Neutrophil (primary cell): Measurements from ENCODE around the gene PTPN2.
A peak's percentile ranks its signal among the peaks of the same experiment; 100 is the strongest.
"Not testable (repeated sequence)": the region's sequence is repeated elsewhere in the genome, so short reads cannot be mapped to it uniquely, and the experiment has no call there.

ENCODE experiments used
- H3K27ac ChIP-seq: fragments of 200-600 bp; sonication (generic); 2 replicates; pipeline ENCODE4 v1.5.1; 2016; ENCODE audit warnings: mild to moderate bottlenecking, moderate library complexity
- H3K27me3 ChIP-seq: fragments of 200-600 bp; sonication (generic); 2 replicates; pipeline ENCODE4 v1.6.0; 2016; ENCODE audit warnings: mild to moderate bottlenecking
- H3K36me3 ChIP-seq: fragments of 200-600 bp; sonication (generic); 2 replicates; pipeline ENCODE4 v1.5.1; 2017
- H3K4me1 ChIP-seq, 2 experiments: fragments of 200-600 bp in 1 of 2; sonication (generic) in 1 of 2; 1 replicate in 1 of 2; 2 replicates in 1 of 2; pipeline versions ENCODE4 v1.5.1 to v1.6.1; 2013 to 2016; ENCODE audit warnings: low read depth in 1 of 2, low read length in 1 of 2, mild to moderate bottlenecking in 1 of 2, moderate library complexity in 1 of 2; ENCODE audit not compliant: control insufficient read depth in 1 of 2, insufficient read depth in 1 of 2
- H3K4me3 ChIP-seq, 2 experiments: fragments of 200-600 bp in 1 of 2; sonication (generic) in 1 of 2; 1 replicate in 1 of 2; 2 replicates in 1 of 2; pipeline ENCODE4 v1.5.1; 2013 to 2016; ENCODE audit warnings: low read depth in 1 of 2, low read length in 1 of 2, mild to moderate bottlenecking in 1 of 2, moderate library complexity in 1 of 2
- H3K9me3 ChIP-seq: fragments of 200-600 bp; sonication (generic); 2 replicates; pipeline ENCODE4 v1.5.1; 2016
- CTCF ChIP-seq: fragments of 200-600 bp; sonication (generic); IDR thresholded peaks from 2 replicates; pipeline ENCODE4 v1.5.1; 2016; ENCODE audit warnings: antibody characterized with exemption

Gene PTPN2

GRCh38 chr18:12883372-12883683, 709 bp downstream of the PTPN2 start:
- H3K4me3 ChIP-seq = peak overlapping the region; percentile 81 to 82
- H3K36me3 ChIP-seq = no peaks in the 10 kb centered on the region
- H3K27me3 ChIP-seq = no peaks in the 10 kb centered on the region
- peaks cover 45 to 46% of the 10 kb centered on the region in 2 experiments for H3K4me1 ChIP-seq
- peak overlapping the region; percentile 100 for H3K27ac ChIP-seq
- no peak for TF ChIP-seq CTCF
- H3K9me3 ChIP-seq = no peaks in the 10 kb centered on the region

GRCh38 chr18:12882453-12883371, 1.3 kb downstream of the PTPN2 start:
- peaks cover 45 to 46% of the 10 kb centered on the region in 2 experiments for H3K4me1 ChIP-seq
- H3K9me3 ChIP-seq = no peaks in the 10 kb centered on the region
- H3K36me3 ChIP-seq = no peaks in the 10 kb centered on the region
- no peaks in the 10 kb centered on the region for H3K27me3 ChIP-seq
- H3K27ac ChIP-seq = peak overlapping the region; percentile 100
- no peak for TF ChIP-seq CTCF
- peak overlapping the region; percentile 81 to 82 for H3K4me3 ChIP-seq

GRCh38 chr18:12880541-12880910, 3.5 kb downstream of the PTPN2 start:
- Histone ChIP-seq H3K4me3 (peak overlapping the region in 1 of 2 experiments; percentile 7), H3K36me3 (no peaks in the 10 kb centered on the region), H3K4me1 (peaks cover 45 to 46% of the 10 kb centered on the region in 2 experiments), H3K27ac (peak overlapping the region; percentile 87), H3K9me3 (no peaks in the 10 kb centered on the region), H3K27me3 (no peaks in the 10 kb centered on the region)
- no peak for TF ChIP-seq CTCF

- peaks cover 44 to 45% of the 10 kb centered on the region in 2 experiments for H3K4me1 ChIP-seq
- H3K27ac ChIP-seq = peak overlapping the region; percentile 87
- no peaks in the 10 kb centered on the region for H3K27me3 ChIP-seq
- no peak for TF ChIP-seq CTCF
- no peaks in the 10 kb centered on the region for H3K36me3 ChIP-seq
- H3K9me3 ChIP-seq = no peaks in the 10 kb centered on the region
- H3K4me3 ChIP-seq = peak overlapping the region in 1 of 2 experiments; percentile 7
Observed at GRCh38 chr18:12879840-12880540, 4.0 kb downstream of the PTPN2 start.

GRCh38 chr18:12874992-12875391, 9.0 kb downstream of the PTPN2 start:
- H3K27ac ChIP-seq, H3K4me1 ChIP-seq, H3K9me3 ChIP-seq, H3K4me3 ChIP-seq, H3K36me3 ChIP-seq, H3K27me3 ChIP-seq: not testable (repeated sequence)

GRCh38 chr18:12873961-12874567, 10.0 kb downstream of the PTPN2 start:
- not testable (repeated sequence) for H3K4me3 ChIP-seq, H3K27me3 ChIP-seq, H3K27ac ChIP-seq, H3K9me3 ChIP-seq, H3K36me3 ChIP-seq, H3K4me1 ChIP-seq
